Measurements from ENCODE around the gene HIC1. TPM values are rescaled to one million over a fixed set of nuclear protein-coding genes. Genes with fewer than 3 reads are reported as not detected.

The HIC1 gene
- total RNA-seq, 4 donors from 2014 or later = 32.8 to 56.2 (median 41.6) TPM

DNA sequence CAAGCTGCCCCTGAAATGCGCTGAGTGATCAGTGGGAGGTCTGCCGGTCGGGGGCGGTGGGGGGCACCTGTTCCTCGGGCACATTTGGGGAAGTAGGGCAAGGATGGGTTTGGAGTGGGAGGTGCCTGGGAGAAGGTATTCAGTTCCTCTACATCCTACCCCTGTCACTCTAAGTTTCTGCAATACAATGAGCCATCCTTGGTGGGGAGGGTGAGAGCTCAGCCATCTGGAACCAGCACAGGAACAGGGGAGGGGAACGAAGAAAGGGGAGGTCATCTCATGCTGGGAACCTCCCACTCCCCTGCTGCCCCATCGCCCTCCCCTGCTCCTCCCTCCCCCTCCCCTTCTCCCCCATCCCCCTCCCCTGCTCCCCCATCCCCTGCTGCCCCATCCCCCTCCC is 20.7 kb upstream of the HIC1 start:
- peaks cover 0 to 45% (median 13%) of the 10 kb centered on the region in 3 donors for H3K4me1 ChIP-seq
- H3K36me3 ChIP-seq = peaks cover 0 to 55% of the 10 kb centered on the region in 2 donors
- H3K27ac ChIP-seq = no peak overlapping the region
- no peaks in the 10 kb centered on the region for H3K9me3 ChIP-seq
- H3K27me3 ChIP-seq = peaks cover 5% of the 10 kb centered on the region
- no peak for ATAC-seq
- WGBS, 2 donors (ENCODE audit: low coverage in 1 of 2) = 33 to 71% methylated on average over 1 of the region's 7 CpGs
- no peak overlapping the region for H3K4me3 ChIP-seq
- no peak for TF ChIP-seq POLR2A (IDR thresholded peaks at IDR 0.05)

- no peak for ATAC-seq
- Histone ChIP-seq H3K27ac (no peak overlapping the region), H3K27me3 (no peaks in the 10 kb centered on the region), H3K9me3 (no peaks in the 10 kb centered on the region), H3K36me3 (peaks cover 0 to 63% of the 10 kb centered on the region in 2 donors), H3K4me1 (peaks cover 0 to 39% (median 13%) of the 10 kb centered on the region in 3 donors), H3K4me3 (no peak overlapping the region)
- 25% methylated on average over 2 of the region's 9 CpGs; no CpG with 5 or more reads in 1 of the 2 donors for WGBS, 2 donors (ENCODE audit: low coverage in 1 of 2)
- TF ChIP-seq CTCF (IDR thresholded peaks at IDR 0.05) (no peak), EP300 (IDR thresholded peaks at IDR 0.05) (no peak), POLR2A (IDR thresholded peaks at IDR 0.05) (no peak), POLR2AphosphoS5 (IDR thresholded peaks at IDR 0.05) (no peak)
Observed at GRCh38 chr17:2034806-2035540, 19.9 kb upstream of the HIC1 start.

GRCh38 chr17:2035541-2036488 is 19.1 kb upstream of the HIC1 start:
- peaks cover 0 to 37% (median 11%) of the 10 kb centered on the region in 3 donors for H3K4me1 ChIP-seq

DNA sequence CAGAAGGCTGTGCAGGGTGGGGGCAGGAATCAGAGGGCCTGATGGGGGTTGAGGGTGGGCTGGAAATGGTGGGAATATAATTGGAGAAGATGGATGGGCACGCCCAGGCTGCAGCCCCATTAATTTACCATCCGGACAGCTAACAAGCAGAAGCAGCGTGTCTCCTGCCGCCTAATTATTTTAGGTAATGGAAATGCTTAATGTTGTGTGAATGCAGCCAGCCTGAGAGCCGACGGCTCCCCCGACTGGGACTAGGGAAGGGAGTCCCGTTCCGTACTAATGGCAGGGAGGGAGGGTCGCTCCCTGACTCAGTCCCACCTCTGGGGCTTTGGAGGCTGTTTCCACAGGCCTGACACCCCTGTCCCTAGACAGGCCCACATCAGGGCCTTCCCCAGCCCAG is 17.7 kb upstream of the HIC1 start:
- Histone ChIP-seq H3K27me3 (no peaks in the 10 kb centered on the region), H3K4me3 (no peak overlapping the region), H3K9me3 (no peaks in the 10 kb centered on the region), H3K27ac (no peak overlapping the region), H3K4me1 (peaks cover 0 to 33% (median 5%) of the 10 kb centered on the region in 3 donors), H3K36me3 (peaks cover 0 to 72% of the 10 kb centered on the region in 2 donors)
- TF ChIP-seq POLR2AphosphoS5 (IDR thresholded peaks at IDR 0.05) = no peak
- 89% methylated on average over 3 of the region's 10 CpGs; no CpG with 5 or more reads in 1 of the 2 donors for WGBS, 2 donors (ENCODE audit: low coverage in 1 of 2)
- no peak for ATAC-seq

More at GRCh38 chr17:2035541-2036488, 19.1 kb upstream of the HIC1 start:
- Histone ChIP-seq H3K27ac (no peak overlapping the region), H3K36me3 (peaks cover 0 to 71% of the 10 kb centered on the region in 2 donors), H3K27me3 (no peaks in the 10 kb centered on the region), H3K4me3 (no peak overlapping the region), H3K9me3 (no peaks in the 10 kb centered on the region)
- no peak for ATAC-seq
- no CpG with 5 or more reads among the region's 29 CpGs for WGBS, 2 donors (ENCODE audit: low coverage in 1 of 2)
- no peak for TF ChIP-seq CTCF (IDR thresholded peaks at IDR 0.05)

- no peak overlapping the region for H3K4me3 ChIP-seq
- no peak for ATAC-seq
- 89% methylated on average over 4 of the region's 7 CpGs; no CpG with 5 or more reads in 1 of the 2 donors for WGBS, 2 donors (ENCODE audit: low coverage in 1 of 2)
- no peak for TF ChIP-seq POLR2A (IDR thresholded peaks at IDR 0.05)
- TF ChIP-seq EP300 (IDR thresholded peaks at IDR 0.05) = no peak
- no peak for TF ChIP-seq POLR2AphosphoS5 (IDR thresholded peaks at IDR 0.05)
- no peak for TF ChIP-seq CTCF (IDR thresholded peaks at IDR 0.05)
- peak overlapping the region in 2 of 4 donors; percentile 92 for H3K27ac ChIP-seq
- peaks cover 0 to 39% (median 13%) of the 10 kb centered on the region in 3 donors for H3K4me1 ChIP-seq
- no peaks in the 10 kb centered on the region for H3K9me3 ChIP-seq
- peaks cover 0 to 77% of the 10 kb centered on the region in 2 donors for H3K36me3 ChIP-seq
- H3K27me3 ChIP-seq = no peaks in the 10 kb centered on the region
Observed at GRCh38 chr17:2040219-2040827, 14.6 kb upstream of the HIC1 start.

Measured in gastroesophageal sphincter (tissue), 4 donors.